ENCODE data around the gene SDHA. TPM values are rescaled to one million over a fixed set of nuclear protein-coding genes. Genes with fewer than 3 reads are reported as not detected.

SDHA gene
- total RNA-seq, 1 donor from 2014 or later: 86.3 TPM

DNA sequence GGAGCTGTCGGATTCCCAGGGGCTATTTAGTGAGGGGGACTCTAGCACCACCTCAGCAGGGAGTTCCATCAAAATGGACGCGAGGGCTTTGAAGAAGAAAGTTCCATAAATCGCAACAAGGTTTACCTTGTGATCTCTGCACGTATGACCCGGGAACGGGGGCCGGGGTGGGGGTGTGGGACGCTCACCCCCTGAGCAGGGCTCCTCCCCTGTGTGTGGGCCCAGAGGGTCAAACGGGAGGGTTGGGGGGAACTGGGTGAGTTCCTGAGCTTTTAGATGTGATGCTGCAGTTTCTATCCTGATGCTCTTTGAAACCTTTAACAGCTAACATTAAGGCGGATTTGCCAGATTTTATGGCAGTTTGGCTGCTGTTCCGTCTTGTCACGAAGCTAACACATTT lies 45.7 kb upstream of the SDHA start:
- H3K9me3 Mint-ChIP-seq: no peaks in the 10 kb centered on the region
- H3K4me3 Mint-ChIP-seq: no peak overlapping the region
- no peaks in the 10 kb centered on the region for H3K27me3 Mint-ChIP-seq (ENCODE audit: low read depth)
- H3K36me3 Mint-ChIP-seq: peaks cover 15% of the 10 kb centered on the region
- no peak overlapping the region for H3K27ac Mint-ChIP-seq
- TF ChIP-seq, protein P1, sequence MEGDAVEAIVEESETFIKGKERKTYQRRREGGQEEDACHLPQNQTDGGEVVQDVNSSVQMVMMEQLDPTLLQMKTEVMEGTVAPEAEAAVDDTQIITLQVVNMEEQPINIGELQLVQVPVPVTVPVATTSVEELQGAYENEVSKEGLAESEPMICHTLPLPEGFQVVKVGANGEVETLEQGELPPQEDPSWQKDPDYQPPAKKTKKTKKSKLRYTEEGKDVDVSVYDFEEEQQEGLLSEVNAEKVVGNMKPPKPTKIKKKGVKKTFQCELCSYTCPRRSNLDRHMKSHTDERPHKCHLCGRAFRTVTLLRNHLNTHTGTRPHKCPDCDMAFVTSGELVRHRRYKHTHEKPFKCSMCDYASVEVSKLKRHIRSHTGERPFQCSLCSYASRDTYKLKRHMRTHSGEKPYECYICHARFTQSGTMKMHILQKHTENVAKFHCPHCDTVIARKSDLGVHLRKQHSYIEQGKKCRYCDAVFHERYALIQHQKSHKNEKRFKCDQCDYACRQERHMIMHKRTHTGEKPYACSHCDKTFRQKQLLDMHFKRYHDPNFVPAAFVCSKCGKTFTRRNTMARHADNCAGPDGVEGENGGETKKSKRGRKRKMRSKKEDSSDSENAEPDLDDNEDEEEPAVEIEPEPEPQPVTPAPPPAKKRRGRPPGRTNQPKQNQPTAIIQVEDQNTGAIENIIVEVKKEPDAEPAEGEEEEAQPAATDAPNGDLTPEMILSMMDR (IDR thresholded peaks at IDR 0.05; ENCODE audit: unreplicated experiment): no peak
- peaks cover 19% of the 10 kb centered on the region for H3K4me1 Mint-ChIP-seq
- DNase-seq (ENCODE audit: low spot score in 2 of 2, unreplicated experiment in 2 of 2): no peak

DNA sequence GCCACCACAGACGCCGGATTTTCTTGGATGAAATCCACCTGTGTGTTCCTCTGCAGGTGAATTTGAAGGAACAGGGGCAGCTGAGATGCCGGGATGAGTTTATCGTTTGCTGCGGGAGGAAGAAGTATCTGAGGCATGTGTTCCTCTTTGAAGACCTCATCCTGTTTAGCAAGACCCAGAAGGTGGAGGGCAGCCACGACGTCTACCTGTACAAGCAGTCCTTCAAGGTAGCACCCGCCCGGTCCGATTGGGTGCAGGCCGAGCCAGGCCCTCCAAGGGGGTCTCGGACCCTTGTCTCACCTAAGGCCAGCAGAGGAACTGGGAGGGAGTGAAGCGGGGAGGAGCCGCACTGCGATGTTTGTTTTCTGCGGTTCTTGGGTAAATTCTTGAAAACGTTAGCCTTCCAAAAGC lies 45.3 kb upstream of the SDHA start:
- no peak for DNase-seq (ENCODE audit: low spot score in 2 of 2, unreplicated experiment in 2 of 2)
- Mint-ChIP-seq H3K9me3 (no peaks in the 10 kb centered on the region), H3K36me3 (peaks cover 15% of the 10 kb centered on the region), H3K4me1 (peaks cover 19% of the 10 kb centered on the region), H3K4me3 (no peak overlapping the region), H3K27ac (no peak overlapping the region), H3K27me3 (ENCODE audit: low read depth) (no peaks in the 10 kb centered on the region)
- TF ChIP-seq, protein P1 (IDR thresholded peaks at IDR 0.05; ENCODE audit: unreplicated experiment): no peak

DNA sequence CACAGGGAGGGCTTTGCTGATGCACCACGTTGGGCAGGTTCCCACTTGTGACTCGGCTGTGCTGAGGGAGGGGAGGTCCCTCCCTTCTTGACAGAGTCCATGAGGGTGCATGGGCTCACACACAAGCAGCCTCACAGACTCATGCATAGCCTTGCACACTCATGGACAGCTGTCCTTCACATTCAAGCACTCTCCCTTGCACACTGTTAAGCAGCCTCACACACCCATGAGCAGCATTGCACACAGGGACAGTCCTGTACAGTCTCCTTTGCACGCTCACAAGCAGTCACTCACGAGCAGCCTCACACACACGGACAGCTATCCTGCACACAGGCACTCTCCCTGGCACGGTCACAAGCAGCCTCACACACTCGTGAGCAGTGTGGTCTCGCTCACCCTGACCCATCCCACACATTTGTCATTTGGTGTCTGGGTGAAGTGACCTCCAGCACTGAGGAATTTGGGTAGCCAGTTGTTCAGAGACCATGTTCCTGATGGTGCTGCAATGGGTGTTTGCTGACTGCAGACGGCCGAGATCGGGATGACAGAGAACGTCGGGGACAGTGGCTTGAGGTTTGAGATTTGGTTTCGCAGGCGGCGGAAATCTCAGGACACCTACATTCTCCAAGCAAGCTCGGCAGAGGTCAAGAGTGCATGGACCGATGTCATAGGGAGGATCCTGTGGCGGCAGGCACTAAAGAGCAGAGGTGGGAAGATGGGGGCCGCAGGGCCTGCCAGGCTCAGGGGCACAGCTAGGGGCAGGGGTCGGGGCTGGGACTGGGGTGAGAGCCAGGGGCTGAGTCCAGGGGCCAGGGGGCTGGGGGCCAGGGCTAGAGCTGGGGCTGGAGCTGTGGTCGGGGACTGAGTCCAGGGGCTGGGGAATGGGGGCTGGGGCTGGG lies 44.5 kb upstream of the SDHA start:
- TF ChIP-seq, protein P1 (IDR thresholded peaks at IDR 0.05; ENCODE audit: unreplicated experiment): no peak
- Mint-ChIP-seq H3K27me3 (ENCODE audit: low read depth) (no peaks in the 10 kb centered on the region), H3K9me3 (no peaks in the 10 kb centered on the region), H3K36me3 (peaks cover 13% of the 10 kb centered on the region), H3K4me1 (peaks cover 16% of the 10 kb centered on the region), H3K4me3 (no peak overlapping the region), H3K27ac (no peak overlapping the region)
- no peak for DNase-seq (ENCODE audit: low spot score in 2 of 2, unreplicated experiment in 2 of 2)

DNA sequence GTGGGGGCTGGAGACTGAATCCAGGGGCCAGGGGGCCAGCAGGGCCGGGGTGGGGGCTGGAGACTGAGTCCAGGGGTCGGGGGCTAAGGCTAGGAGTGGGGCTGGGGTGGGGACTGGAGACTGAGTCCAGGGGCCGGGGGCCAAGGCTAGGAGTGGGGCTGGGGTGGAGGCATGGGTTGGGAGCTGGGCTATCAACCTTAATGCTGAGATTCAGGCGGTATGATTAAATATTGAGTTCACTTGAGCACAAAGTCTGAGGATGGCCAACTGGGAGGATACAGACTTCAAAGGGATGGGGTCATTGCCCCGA lies 43.9 kb upstream of the SDHA start:
- H3K4me3 Mint-ChIP-seq: no peak overlapping the region
- TF ChIP-seq, protein P1 (IDR thresholded peaks at IDR 0.05; ENCODE audit: unreplicated experiment): no peak
- peaks cover 13% of the 10 kb centered on the region for H3K36me3 Mint-ChIP-seq
- no peaks in the 10 kb centered on the region for H3K9me3 Mint-ChIP-seq
- H3K27ac Mint-ChIP-seq: no peak overlapping the region
- no peaks in the 10 kb centered on the region for H3K27me3 Mint-ChIP-seq (ENCODE audit: low read depth)
- DNase-seq (ENCODE audit: low spot score in 2 of 2, unreplicated experiment in 2 of 2): no peak
- peaks cover 16% of the 10 kb centered on the region for H3K4me1 Mint-ChIP-seq

DNA sequence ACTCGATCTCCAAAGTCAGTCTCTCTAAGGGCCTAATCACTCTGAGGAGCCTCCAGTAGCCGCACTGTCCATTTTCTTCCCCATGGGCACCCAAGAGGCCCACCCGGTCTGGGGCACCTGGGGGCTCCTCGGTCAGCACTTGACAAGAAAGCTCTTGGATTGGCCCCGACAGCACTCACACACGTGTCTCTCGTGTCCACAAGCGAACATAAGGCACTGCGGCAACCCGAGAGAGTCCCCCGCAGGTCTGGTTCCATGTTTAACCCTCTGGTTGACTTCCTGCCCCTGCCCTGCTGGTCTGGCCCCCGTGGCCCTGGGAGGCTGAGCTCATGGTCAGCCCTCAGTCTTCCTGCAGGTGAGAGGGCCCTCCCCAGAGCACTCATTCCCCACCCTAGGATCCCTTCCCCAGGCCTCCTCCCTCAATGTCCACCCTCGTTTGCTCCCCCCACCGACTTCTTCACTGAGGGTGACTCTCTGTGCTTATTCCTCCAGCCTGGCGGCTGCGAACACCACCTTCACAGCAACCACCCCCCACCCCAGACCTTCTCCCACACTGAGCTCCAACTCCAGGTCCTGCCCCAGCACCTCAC lies 43.1 kb upstream of the SDHA start:
- peaks cover 16% of the 10 kb centered on the region for H3K36me3 Mint-ChIP-seq
- no peak overlapping the region for H3K27ac Mint-ChIP-seq
- no peaks in the 10 kb centered on the region for H3K9me3 Mint-ChIP-seq
- TF ChIP-seq, protein P1 (IDR thresholded peaks at IDR 0.05; ENCODE audit: unreplicated experiment): no peak
- no peak for DNase-seq (ENCODE audit: low spot score in 2 of 2, unreplicated experiment in 2 of 2)
- no peak overlapping the region for H3K4me3 Mint-ChIP-seq
- peaks cover 19% of the 10 kb centered on the region for H3K4me1 Mint-ChIP-seq
- H3K27me3 Mint-ChIP-seq (ENCODE audit: low read depth): no peaks in the 10 kb centered on the region

All from mesothelial cell of epicardium (in vitro differentiated cells).